K562 (cell line): ENCODE measurements around the gene GNL3. TPM values are rescaled to one million over a fixed set of nuclear protein-coding genes. Genes with fewer than 3 reads are reported as not detected.

ENCODE experiments used
- CAMTA2 ChIP-seq: fragments of 250-450 bp; sonication (Bioruptor Pico); conservative IDR thresholded peaks from 2 replicates; pipeline ENCODE4 v1.5.1; 2022
- CREBBP ChIP-seq: IDR thresholded peaks from one replicate; pipeline ENCODE4 v1.6.1; 2012; ENCODE audit warnings: low read depth, mild to moderate bottlenecking, control low read depth, inconsistent platforms, low read length
- DLX4 ChIP-seq: fragments of 250-450 bp; sonication (Bioruptor Pico); IDR thresholded peaks from 2 replicates; pipeline ENCODE4 v1.6.1; 2021; ENCODE audit warnings: mild to moderate bottlenecking
- EP300 ChIP-seq: IDR thresholded peaks from 2 replicates; pipeline ENCODE4 v1.6.1; 2012; ENCODE audit warnings: low read length, improper control_type of control experiment
- FOXJ2 ChIP-seq: fragments of 200-800 bp; sonication (Bioruptor generic); IDR thresholded peaks from 2 replicates; pipeline ENCODE4 v1.6.1; 2016; ENCODE audit warnings: missing genetic modification characterization, missing compliant biosample characterization
- HBP1 ChIP-seq: fragments of 450-650 bp; formaldehyde crosslinking; IDR thresholded peaks from 2 replicates; pipeline ENCODE4 v1.4.0; 2022; ENCODE audit warnings: missing genetic modification characterization
- MCM2 ChIP-seq: fragments of 450-650 bp; IDR thresholded peaks from 2 replicates; pipeline ENCODE4 v1.6.1; 2017; ENCODE audit warnings: low read depth, mild to moderate bottlenecking
- PCBP1 ChIP-seq: fragments of 200-400 bp; formaldehyde crosslinking; IDR thresholded peaks from 2 replicates; pipeline ENCODE4 v1.6.1; 2018; ENCODE audit warnings: mild to moderate bottlenecking, low read depth, low read length; ENCODE audit not compliant: poor library complexity, severe bottlenecking
- PRPF4 ChIP-seq: fragments of 200-400 bp; formaldehyde crosslinking; IDR thresholded peaks from one replicate; pipeline ENCODE4 v1.6.1; 2017; ENCODE audit warnings: low read length, low read depth, mild to moderate bottlenecking; ENCODE audit not compliant: insufficient read depth, poor library complexity, severe bottlenecking
- SRSF3 ChIP-seq: fragments of 200-400 bp; formaldehyde crosslinking; IDR thresholded peaks from 2 replicates; pipeline ENCODE4 v1.6.1; 2016; ENCODE audit warnings: mild to moderate bottlenecking, low read length, moderate library complexity; ENCODE audit not compliant: insufficient read depth
- ZFP1 ChIP-seq: fragments of 450-650 bp; formaldehyde crosslinking; IDR thresholded peaks from 2 replicates; pipeline ENCODE4 v1.4.0; 2020; ENCODE audit warnings: mild to moderate bottlenecking, mixed read lengths
- ZNF124 ChIP-seq: sonication (generic); formaldehyde crosslinking; IDR thresholded peaks from 2 replicates; pipeline ENCODE4 v1.8.1; 2022; ENCODE audit warnings: missing genetic modification reagents
- polyA plus RNA-seq, 8 experiments: library from polyadenylated mRNA; depleted of rRNA in 4 of 8; stranded (reverse) in 5 of 8; unstranded in 3 of 8; fragments of >200 nt; fragmentation: Nextera tagmentation in 2 of 8; fragmentation: Illumina TruSeq in 1 of 8; extraction: Ambion mirVana in 2 of 8; extraction: Trizol in 1 of 8; gene quantifications; 2 replicates each; pipeline versions ENCODE4 v1.2.1 to v1.2.3, GENCODE V29; 2011 to 2014; ENCODE audit warnings: inconsistent platforms in 1 of 8, missing spikeins in 1 of 8
- total RNA-seq, 7 experiments: library from RNA; depleted of rRNA in 6 of 7; stranded (reverse); fragments of >200 nt in 6 of 7; fragmentation: Illumina TruSeq in 2 of 7; extraction: Trizol in 2 of 7; gene quantifications; 2 replicates each; pipeline versions ENCODE4 v1.2.1 to v1.2.3, GENCODE V29; 2011 to 2021; ENCODE audit warnings: low replicate concordance in 1 of 7

Gene GNL3
- total and polyA plus RNA-seq, 9 of the 15 experiments (the other 6 are each of a cell fraction or from before 2014, with no cell fraction given) = 132 to 313 (median 220) TPM

- TF ChIP-seq CAMTA2 (CRISPR knock-in tag) (no peak), CREBBP (no peak), PRPF4 (no peak), FOXJ2 (no peak), EP300 (no peak), ZFP1 (CRISPR knock-in tag) (no peak), DLX4 (CRISPR knock-in tag) (no peak), PCBP1 (peak; percentile 57), HBP1 (CRISPR knock-in tag) (no peak), ZNF124 (CRISPR knock-in tag) (no peak), MCM2 (no peak), SRSF3 (no peak)
These were observed 20.2 kb downstream of the GNL3 start, which contains the start of the genes GLT8D1 and SPCS1 (continued) for GRCh38 chr3:52705688-52706686.
